ENCODE results near the gene KCP. TPM values are rescaled to one million over a fixed set of nuclear protein-coding genes. Genes with fewer than 3 reads are reported as not detected.
A peak's percentile ranks its signal among the peaks of the same experiment; 100 is the strongest.

The KCP gene
- total RNA-seq, 1 experiment from 2014 or later, result 1.6 TPM

- RAD21 ChIA-PET (ENCODE audit: low non-redundant PET in 1 of 2, low total read pairs in 2 of 2, uncharacterized antibody in 2 of 2, unreplicated experiment in 2 of 2), result no interaction called here
Measured at GRCh38 chr7:128928159-128928813, 17.8 kb upstream of the KCP start.

More at GRCh38 chr7:128928159-128928813, 17.8 kb upstream of the KCP start:
- intact Hi-C loops (cut with micrococcal nuclease), result no loop called here
- no peak overlapping the region for H3K4me2 ChIP-seq (ENCODE audit: low read length)
- no peak overlapping the region for H3K27ac ChIP-seq (ENCODE audit: low read depth, low read length)
- H3K4me1 ChIP-seq (ENCODE audit: control insufficient read depth in 1 of 2, insufficient read depth in 2 of 2, low read length in 2 of 2), result no peaks in the 10 kb centered on the region
- no peaks in the 10 kb centered on the region for H3K9me3 ChIP-seq (ENCODE audit: control insufficient read depth in 1 of 2, insufficient read depth in 1 of 2, low read depth in 1 of 2, low read length in 2 of 2)
- BruUV-seq (replicated peaks), result no TSS peak
- no peaks in the 10 kb centered on the region for H3K79me2 ChIP-seq (ENCODE audit: insufficient read depth, low read length)
- peak; percentile 57 for ATAC-seq
- no peaks in the 10 kb centered on the region for H3K27me3 ChIP-seq (ENCODE audit: insufficient read depth, low read length)
- TF ChIP-seq JUND (IDR thresholded peaks at IDR 0.05), result no peak
- 0 out of 6 replicates have a peak, but pooled peaks of 1 of the 3 experiments have one; percentile 12 for TF ChIP-seq CTCF (IDR thresholded peaks at IDR 0.05 in 2 of 3, conservative IDR thresholded peaks at IDR 0.05 in 1 of 3; ENCODE audit: borderline replicate concordance in 1 of 3, insufficient read depth in 1 of 3, low read depth in 2 of 3, low read length in 2 of 3)
- no peak for DNase-seq (ENCODE audit: low read depth, low spot score)
- CTCF ChIA-PET, result no interaction called here
- no peaks in the 10 kb centered on the region for H3K36me3 ChIP-seq (ENCODE audit: control insufficient read depth in 1 of 2, insufficient read depth in 2 of 2, low read length in 2 of 2)
- H3K9ac ChIP-seq (ENCODE audit: low read length), result no peak overlapping the region
- H4K20me1 ChIP-seq (ENCODE audit: insufficient read depth), result no peaks in the 10 kb centered on the region
- no peak overlapping the region for H3K4me3 ChIP-seq (replicated peaks in 1 of 2; ENCODE audit: low read depth in 1 of 2, low read length in 2 of 2)
- no peaks in the 10 kb centered on the region for H3K9me2 ChIP-seq (ENCODE audit: insufficient read depth)
- H2AFZ ChIP-seq (ENCODE audit: low read depth, low read length, poor library complexity, severe bottlenecking), result no peak overlapping the region
- POLR2A ChIA-PET, result no interaction called here

Data from HCT116 (cell line).